ENCODE data around the gene NOX5.
A peak's percentile ranks its signal among the peaks of the same experiment; 100 is the strongest.

The NOX5 gene

GRCh38 chr15:68992696-68993095, 21.8 kb upstream of the NOX5 start:
- no peak for DNase-seq

GRCh38 chr15:68993276-68993675, 21.2 kb upstream of the NOX5 start:
- DNase-seq = no peak

GRCh38 chr15:68994149-68994548, 20.3 kb upstream of the NOX5 start:
- no peak for DNase-seq

GRCh38 chr15:68994981-68995761, 19.3 kb upstream of the NOX5 start:
- no peak for DNase-seq

GRCh38 chr15:68997050-68997449, 17.4 kb upstream of the NOX5 start:
- DNase-seq = no peak

- DNase-seq = no peak
Observed at GRCh38 chr15:68997930-68998777, 16.3 kb upstream of the NOX5 start.

- no peak for DNase-seq
Observed at GRCh38 chr15:68999091-68999490, 15.4 kb upstream of the NOX5 start.

GRCh38 chr15:69000091-69000490, 14.4 kb upstream of the NOX5 start:
- no peak for DNase-seq

- DNase-seq = no peak
Observed at GRCh38 chr15:69000725-69001503, 13.6 kb upstream of the NOX5 start.

GRCh38 chr15:69002783-69003182, 11.7 kb upstream of the NOX5 start:
- no peak for DNase-seq

GRCh38 chr15:69004011-69004410, 10.5 kb upstream of the NOX5 start:
- DNase-seq = no peak

- no peak for DNase-seq
Observed at GRCh38 chr15:69008056-69008455, 6.4 kb upstream of the NOX5 start.

- no peak for DNase-seq
Observed at GRCh38 chr15:69009341-69009740, 5.2 kb upstream of the NOX5 start.

- DNase-seq = no peak
Observed at GRCh38 chr15:69011641-69012040, 2.9 kb upstream of the NOX5 start.

GRCh38 chr15:69012761-69013364, 1.6 kb upstream of the NOX5 start:
- no peak for DNase-seq

- no peak for DNase-seq
Observed at GRCh38 chr15:69013726-69014406, 629 bp upstream of the NOX5 start.

GRCh38 chr15:69015591-69015990, 1.1 kb downstream of the NOX5 start:
- DNase-seq = no peak

GRCh38 chr15:69016021-69016595, 1.6 kb downstream of the NOX5 start:
- DNase-seq = no peak

- no peak for DNase-seq
Observed at GRCh38 chr15:69017978-69018377, 3.5 kb downstream of the NOX5 start.

GRCh38 chr15:69018951-69019350, 4.5 kb downstream of the NOX5 start:
- no peak for DNase-seq

- DNase-seq = no peak
Observed at GRCh38 chr15:69021895-69022294, 7.4 kb downstream of the NOX5 start.

GRCh38 chr15:69025320-69025719, 10.8 kb downstream of the NOX5 start:
- DNase-seq = peak; percentile 22

Data from stimulated activated CD4-positive, alpha-beta T cell treated with anti-CD3 and anti-CD28 coated beads, Interleukin-1b, Interleukin-23, amount 100 ng/mL, for 48 hours (primary cell).